IMR-90 (cell line): ENCODE measurements around the gene OR51B2. TPM values are rescaled to one million over a fixed set of nuclear protein-coding genes. Genes with fewer than 3 reads are reported as not detected.

Experiments used
- ATAC-seq: fragments of 200-7000 bp; cut with Tn5 transposase; 2 replicates; pipeline ENCODE4 v1.9.1; 2020; ENCODE audit warnings: low read depth, mild to moderate bottlenecking, moderate library complexity
- BruUV-seq: library from RNA; stranded (reverse); fragments of 400-500 nt; replicated peaks from 2 replicates; lab custom pipeline; 2021; lab: Mats Ljungman, UMichigan
- CTCF ChIA-PET: fragments of 300-600 bp; formaldehyde crosslinking; extraction: SDS; loops from one replicate; lab custom pipeline; 2021; ENCODE audit warnings: antibody characterized with exemption; lab: Yijun Ruan, JAX
- POLR2A ChIA-PET: fragments of 300-600 bp; sonication (Branson Sonifier 250); formaldehyde crosslinking; loops from one replicate; lab custom pipeline; 2022; ENCODE audit warnings: antibody characterized with exemption; ENCODE audit not compliant: unreplicated experiment; lab: Charles Lee
- DNase-seq: peaks from one replicate; pipeline ENCODE4 v3.0.0; 2013
- H2AFZ ChIP-seq: replicated peaks from 2 replicates; pipeline ENCODE3; 2013; ENCODE audit warnings: low read length, mild to moderate bottlenecking; ENCODE audit not compliant: poor library complexity
- H2AK5ac ChIP-seq: 2 replicates; pipeline ENCODE4 v1.6.1; 2013; ENCODE audit warnings: low read depth, low read length, inconsistent platforms
- H2AK9ac ChIP-seq: replicated peaks from 2 replicates; pipeline ENCODE3; 2013; ENCODE audit warnings: mild to moderate bottlenecking, low read depth, low read length, moderate library complexity; ENCODE audit not compliant: poor library complexity
- H2BK120ac ChIP-seq: 2 replicates; pipeline ENCODE4 v1.6.1; 2013; ENCODE audit warnings: low read depth, low read length, inconsistent platforms
- H2BK15ac ChIP-seq: 3 replicates; pipeline ENCODE4 v1.6.1; 2013; ENCODE audit warnings: low read depth, low read length, inconsistent platforms
- H2BK20ac ChIP-seq: 2 replicates; pipeline ENCODE4 v1.6.1; 2013; ENCODE audit warnings: low read depth, mild to moderate bottlenecking, inconsistent platforms, low read length, moderate library complexity
- H2BK5ac ChIP-seq: 2 replicates; pipeline ENCODE4 v1.6.1; 2013; ENCODE audit warnings: mild to moderate bottlenecking, low read depth, low read length, inconsistent platforms; ENCODE audit not compliant: poor library complexity, severe bottlenecking
- H3K14ac ChIP-seq: replicated peaks from 2 replicates; pipeline ENCODE4 v1.6.1; 2013; ENCODE audit warnings: low read depth, low read length, inconsistent platforms
- H3K18ac ChIP-seq: 2 replicates; pipeline ENCODE4 v1.6.1; 2013; ENCODE audit warnings: low read depth, low read length, control low read depth
- H3K23ac ChIP-seq: 2 replicates; pipeline ENCODE4 v1.6.1; 2013; ENCODE audit warnings: low read depth, low read length, inconsistent platforms
- H3K27ac ChIP-seq: 2 replicates; pipeline ENCODE4 v1.5.1; 2013; ENCODE audit warnings: mild to moderate bottlenecking, control low read depth, low read length; ENCODE audit not compliant: insufficient read depth
- H3K27me3 ChIP-seq: 2 replicates; pipeline ENCODE4 v1.6.1; 2013; ENCODE audit warnings: low read length; ENCODE audit not compliant: control insufficient read depth, insufficient read depth
- H3K36me3 ChIP-seq: 2 replicates; pipeline ENCODE4 v1.6.1; 2013; ENCODE audit warnings: low read length, mixed read lengths; ENCODE audit not compliant: control insufficient read depth, insufficient read depth
- H3K4ac ChIP-seq: 2 replicates; pipeline ENCODE4 v1.6.1; 2013; ENCODE audit warnings: low read depth, low read length, inconsistent platforms
- H3K4me1 ChIP-seq: 2 replicates; pipeline ENCODE4 v1.6.1; 2013; ENCODE audit warnings: low read length, mixed read lengths; ENCODE audit not compliant: control insufficient read depth, insufficient read depth
- H3K4me2 ChIP-seq: 2 replicates; pipeline ENCODE4 v1.6.1; 2013; ENCODE audit warnings: low read depth, mild to moderate bottlenecking, control low read depth, low read length, moderate library complexity
- H3K4me3 ChIP-seq: 2 replicates; pipeline ENCODE4 v1.5.1; 2013; ENCODE audit warnings: low read depth, mild to moderate bottlenecking, control low read depth, low read length, moderate library complexity; ENCODE audit not compliant: insufficient read depth
- H3K56ac ChIP-seq: 2 replicates; pipeline ENCODE4 v1.6.1; 2013; ENCODE audit warnings: low read length, inconsistent platforms; ENCODE audit not compliant: insufficient read depth; ENCODE audit errors: extremely low read depth
- H3K79me1 ChIP-seq, 2 experiments: 2 replicates each; pipeline ENCODE4 v1.6.1; 2013; ENCODE audit warnings: low read length in 2 of 2, inconsistent platforms in 1 of 2, low read depth in 1 of 2
- H3K9ac ChIP-seq: 2 replicates; pipeline ENCODE4 v1.6.1; 2013; ENCODE audit warnings: low read depth, low read length, control low read depth
- H3K9me1 ChIP-seq: 2 replicates; pipeline ENCODE4 v1.6.1; 2013; ENCODE audit warnings: low read length, inconsistent platforms; ENCODE audit not compliant: insufficient read depth
- H3K9me3 ChIP-seq: 2 replicates; pipeline ENCODE4 v1.6.1; 2013; ENCODE audit warnings: low read length; ENCODE audit not compliant: control insufficient read depth, insufficient read depth
- H4K20me1 ChIP-seq: 2 replicates; pipeline ENCODE4 v1.6.1; 2013; ENCODE audit warnings: low read length, inconsistent platforms; ENCODE audit not compliant: insufficient read depth
- H4K5ac ChIP-seq: 2 replicates; pipeline ENCODE4 v1.6.1; 2013; ENCODE audit warnings: mild to moderate bottlenecking, low read depth, low read length, control low read depth
- H4K8ac ChIP-seq, 2 experiments: 2 replicates each; pipeline ENCODE4 v1.6.1; 2013; ENCODE audit warnings: low read depth in 2 of 2, low read length in 2 of 2, control low read depth in 1 of 2, inconsistent platforms in 1 of 2
- H4K91ac ChIP-seq: 2 replicates; pipeline ENCODE4 v1.6.1; 2013; ENCODE audit warnings: low read depth, low read length, inconsistent platforms; ENCODE audit not compliant: insufficient read depth
- CEBPB ChIP-seq: IDR thresholded peaks from 2 replicates; pipeline ENCODE4 v1.6.1; 2012; ENCODE audit warnings: low read depth, low read length, improper control_type of control experiment
- CTCF ChIP-seq: conservative IDR thresholded peaks from 2 replicates; pipeline ENCODE4 v1.5.1; 2012; ENCODE audit warnings: mild to moderate bottlenecking, low read depth, low read length, improper control_type of control experiment
- FOS ChIP-seq: fragments of 150-350 bp; IDR thresholded peaks from 2 replicates; pipeline ENCODE4 v1.6.1; 2016; ENCODE audit warnings: low read depth, low read length
- MAFK ChIP-seq: IDR thresholded peaks from 2 replicates; pipeline ENCODE4 v1.6.1; 2012; ENCODE audit warnings: low read depth, low read length, improper control_type of control experiment
- MAZ ChIP-seq: IDR thresholded peaks from 2 replicates; pipeline ENCODE4 v1.6.1; 2012; ENCODE audit warnings: low read depth, mild to moderate bottlenecking, low read length, improper control_type of control experiment, moderate library complexity, borderline replicate concordance
- MXI1 ChIP-seq: IDR thresholded peaks from 2 replicates; pipeline ENCODE4 v1.6.1; 2012; ENCODE audit warnings: low read depth, mild to moderate bottlenecking, low read length, moderate library complexity, borderline replicate concordance
- NFE2L2 ChIP-seq: fragments of 150-350 bp; IDR thresholded peaks from 2 replicates; pipeline ENCODE4 v1.6.1; 2016; ENCODE audit warnings: low read depth, mild to moderate bottlenecking, low read length
- RCOR1 ChIP-seq: IDR thresholded peaks from 2 replicates; pipeline ENCODE4 v1.6.1; 2012; ENCODE audit warnings: mild to moderate bottlenecking, low read length, improper control_type of control experiment; ENCODE audit not compliant: insufficient replicate concordance
- RFX5 ChIP-seq: IDR thresholded peaks from 2 replicates; pipeline ENCODE4 v1.8.0; 2012; ENCODE audit warnings: low read depth, mild to moderate bottlenecking, low read length, moderate library complexity
- SMC3 ChIP-seq: fragments of 150-350 bp; IDR thresholded peaks from 2 replicates; pipeline ENCODE4 v1.6.1; 2016; ENCODE audit warnings: low read depth, mild to moderate bottlenecking, antibody characterized with exemption, low read length, moderate library complexity
- USF2 ChIP-seq: fragments of 150-350 bp; IDR thresholded peaks from 2 replicates; pipeline ENCODE4 v1.6.1; 2017; ENCODE audit warnings: mild to moderate bottlenecking, antibody characterized with exemption, low read length, low read depth
- WGBS, 2 experiments: methylation state at CpG; one replicate each; pipeline versions ENCODE4 v1.1.5 to v1.1.7; 2013; ENCODE audit warnings: missing lambda C conversion rate in 2 of 2; ENCODE audit not compliant: insufficient read length in 1 of 2; ENCODE audit errors: extremely low coverage in 2 of 2; 5-methylcytosine and 5-hydroxymethylcytosine counted together
- dilution Hi-C: fragments of 300-500 bp; cut with HindIII; formaldehyde crosslinking; loops from one replicate; pipeline ENCODE4 v1.14.3; 2018; ENCODE audit warnings: low sequenced_read_pairs; ENCODE audit not compliant: unreplicated experiment
- in situ Hi-C: fragments of 300-500 bp; cut with MboI; formaldehyde crosslinking; loops from 3 replicates; pipeline ENCODE4 v1.14.3; 2019; ENCODE audit warnings: low sequenced_read_pairs, inconsistent platforms, mixed read lengths
- intact Hi-C: fragments of 100-400 bp; cut with micrococcal nuclease; formaldehyde crosslinking; loops from 2 replicates; pipeline ENCODE4 v1.10.0; 2022
- polyA plus RNA-seq, 3 experiments: library from polyadenylated mRNA; depleted of rRNA; stranded (reverse); fragments of >200 nt; gene quantifications; 2 replicates each; pipeline ENCODE4 v1.2.3, GENCODE V29; 2012; ENCODE audit warnings: low replicate concordance in 1 of 3
- total RNA-seq: library from RNA; depleted of rRNA; stranded (reverse); fragments of >200 nt; gene quantifications from 2 replicates; pipeline ENCODE4 v1.2.3, GENCODE V29; 2012

OR51B2 gene
- total and polyA plus RNA-seq, 2 of the 4 experiments (the other 2 are of a cell fraction): not detected

- Histone ChIP-seq H4K20me1 (no peaks in the 10 kb centered on the region), H4K91ac (peak overlapping the region; percentile 98), H3K9ac (no peak overlapping the region; the same call in 1 of the 2 replicates), H3K4me1 (peaks cover 26% of the 10 kb centered on the region), H3K79me1 (peaks cover 0 to 18% of the 10 kb centered on the region in 2 experiments; a peak in 2 of 4 replicates), H3K36me3 (no peaks in the 10 kb centered on the region), H2BK15ac (peak overlapping the region; percentile 88; the same call in 1 of the 3 replicates), H2AK9ac (no peak overlapping the region), H3K27ac (peak overlapping the region; percentile 100), H3K9me1 (peaks cover 19% of the 10 kb centered on the region), H4K8ac (peak overlapping the region; percentile 95 to 97), H2BK120ac (peak overlapping the region; percentile 100), H2BK20ac (peak overlapping the region; percentile 99), H3K18ac (peak overlapping the region; percentile 100), H3K56ac (peak overlapping the region; percentile 81), H4K5ac (peak overlapping the region; percentile 100; the same call in 1 of the 2 replicates), H3K23ac (peak overlapping the region; percentile 77), H2AFZ (no peak overlapping the region), H3K27me3 (no peaks in the 10 kb centered on the region), H3K4ac (peak overlapping the region; percentile 99), H3K9me3 (no peaks in the 10 kb centered on the region), H3K4me3 (no peak overlapping the region), H3K14ac (peak overlapping the region; percentile 99), H3K4me2 (peak overlapping the region; percentile 39; the same call in 1 of the 2 replicates), H2AK5ac (peak overlapping the region; percentile 85), H2BK5ac (peak overlapping the region; percentile 98)
- WGBS, 2 experiments: 40% methylated on average over 2 of the region's 2 CpGs; no CpG with 5 or more reads in 1 of the 2 experiments
- dilution Hi-C loops (no loop called here), in situ Hi-C loops (loop anchor here (10.0 kb wide), 1 partner anchor 83 kb away; no protein-coding TSS in a partner anchor), intact Hi-C loops (loop anchor here (2.0 to 10.0 kb wide), 2 partner anchors 77 to 317 kb away; partner anchors contain the start of genes TRIM22 and TRIM5)
- CTCF ChIA-PET: no interaction called here
- BruUV-seq: no TSS peak
- ATAC-seq (peak; percentile 22), DNase-seq (peak; percentile 93)
- TF ChIP-seq MXI1 (no peak), CEBPB (peak; percentile 94), CTCF (no peak), FOS (0 out of 2 replicates have a peak, but pooled peaks have one; percentile 9), SMC3 (no peak), RFX5 (no peak), RCOR1 (no peak), NFE2L2 (no peak), USF2 (no peak), MAFK (peak; percentile 90), MAZ (no peak)
- POLR2A ChIA-PET: interaction anchor here (0.6 kb wide), 1 partner anchor 78 kb away, joined by 3 read pairs; no protein-coding TSS in a partner anchor
Observed at GRCh38 chr11:5367448-5368074, 43.5 kb upstream of the OR51B2 start.
